ENCODE data around the gene TSPAN18. TPM values are rescaled to one million over a fixed set of nuclear protein-coding genes. Genes with fewer than 3 reads are reported as not detected.

TSPAN18 gene
- total RNA-seq, 1 experiment from 2014 or later: 21.3 TPM

- no peak overlapping the region for H3K4me3 ChIP-seq (ENCODE audit: low read depth in 2 of 2, low read length in 2 of 2)
- TF ChIP-seq SIN3A (IDR thresholded peaks at IDR 0.05; ENCODE audit: borderline replicate concordance, insufficient read depth, low read depth, low read length) (no peak), TCF7L2 (IDR thresholded peaks at IDR 0.05; ENCODE audit: low read depth, low read length) (no peak), POLR2AphosphoS5 (IDR thresholded peaks at IDR 0.05; ENCODE audit: low read depth, low read length) (no peak), CTCF (IDR thresholded peaks at IDR 0.05) (no peak), REST (IDR thresholded peaks at IDR 0.05; ENCODE audit: insufficient read depth in 1 of 2, low read depth in 2 of 2, low read length in 1 of 2) (no peak)
- ChIA-PET CTCF (interaction anchor here (0.9 to 2.5 kb wide), 3 partner anchors 11 to 20 kb away, joined by 3 to 9 read pairs (median 9); no protein-coding TSS in a partner anchor), POLR2A (no interaction called here)
- intact Hi-C loops (cut with micrococcal nuclease; ENCODE audit: unreplicated experiment) (loop anchor here (10.0 kb wide), 1 partner anchor 68 kb away; no protein-coding TSS in a partner anchor), in situ Hi-C loops (cut with HindIII; ENCODE audit: low pct_unique_long_range_greater_than_20kb, low sequenced_read_pairs) (no loop called here)
- H3K27ac ChIP-seq (ENCODE audit: low read length): no peak overlapping the region; the same call in 1 of the 2 replicates
- no TSS peak for BruUV-seq (replicated peaks)
- no peaks in the 10 kb centered on the region; the same call in 1 of the 2 replicates for H3K36me3 ChIP-seq (ENCODE audit: control insufficient read depth, insufficient read depth, low read length)
- ATAC-seq: no peak
- H3K4me1 ChIP-seq (ENCODE audit: control insufficient read depth, insufficient read depth, low read length): peaks cover 63% of the 10 kb centered on the region
- DNase-seq (ENCODE audit: low read depth, low spot score): no peak
- no peaks in the 10 kb centered on the region for H3K27me3 ChIP-seq (ENCODE audit: control insufficient read depth, insufficient read depth, low read length)
- H3K9me3 ChIP-seq (ENCODE audit: control insufficient read depth, insufficient read depth, low read depth, low read length): no peaks in the 10 kb centered on the region
Measured at GRCh38 chr11:44947114-44947513, 220.4 kb downstream of the TSPAN18 start.

GRCh38 chr11:44948155-44948554 lies 221.4 kb downstream of the TSPAN18 start:
- ATAC-seq (no peak), DNase-seq (ENCODE audit: low read depth, low spot score) (no peak)
- H3K36me3 ChIP-seq (ENCODE audit: control insufficient read depth, insufficient read depth, low read length): no peaks in the 10 kb centered on the region; the same call in 1 of the 2 replicates
- TF ChIP-seq TCF7L2 (IDR thresholded peaks at IDR 0.05; ENCODE audit: low read depth, low read length) (no peak), REST (IDR thresholded peaks at IDR 0.05; ENCODE audit: insufficient read depth in 1 of 2, low read depth in 2 of 2, low read length in 1 of 2) (no peak), POLR2AphosphoS5 (IDR thresholded peaks at IDR 0.05; ENCODE audit: low read depth, low read length) (no peak), SIN3A (IDR thresholded peaks at IDR 0.05; ENCODE audit: borderline replicate concordance, insufficient read depth, low read depth, low read length) (no peak), CTCF (IDR thresholded peaks at IDR 0.05) (no peak)
- CTCF ChIA-PET: interaction anchor here (0.6 to 2.0 kb wide), 3 partner anchors 12 to 124 kb away, joined by 3 to 9 read pairs (median 7); no protein-coding TSS in a partner anchor
- H3K27me3 ChIP-seq (ENCODE audit: control insufficient read depth, insufficient read depth, low read length): no peaks in the 10 kb centered on the region
- in situ Hi-C loops (cut with HindIII; ENCODE audit: low pct_unique_long_range_greater_than_20kb, low sequenced_read_pairs) (no loop called here), intact Hi-C loops (cut with micrococcal nuclease; ENCODE audit: unreplicated experiment) (loop anchor here (10.0 kb wide), 1 partner anchor 67 kb away; no protein-coding TSS in a partner anchor)
- H3K9me3 ChIP-seq (ENCODE audit: control insufficient read depth, insufficient read depth, low read depth, low read length): no peaks in the 10 kb centered on the region
- TSS peak; percentile 53 for BruUV-seq (replicated peaks)
- H3K4me3 ChIP-seq (ENCODE audit: low read depth in 2 of 2, low read length in 2 of 2): peak overlapping the region in 1 of 2 experiments; percentile 75; a peak in 2 of 4 replicates
- no peak overlapping the region for H3K27ac ChIP-seq (ENCODE audit: low read length)
- POLR2A ChIA-PET: no interaction called here
- peaks cover 60% of the 10 kb centered on the region for H3K4me1 ChIP-seq (ENCODE audit: control insufficient read depth, insufficient read depth, low read length)

All from Panc1 (cell line).